Measurements from ENCODE around the gene METTL21C. TPM values are rescaled to one million over a fixed set of nuclear protein-coding genes. Genes with fewer than 3 reads are reported as not detected.

The METTL21C gene
- total and polyA plus RNA-seq, 5 donors from 2014 or later: not detected

GRCh38 chr13:102642029-102642428, 52.8 kb downstream of the METTL21C start:
- Histone ChIP-seq H3K4me1 (ENCODE audit: control insufficient read depth, insufficient read depth, low read length, poor library complexity, severe bottlenecking) (no peaks in the 10 kb centered on the region), H3K4me3 (ENCODE audit: low read depth, low read length) (no peak overlapping the region), H3K36me3 (ENCODE audit: control insufficient read depth, insufficient read depth, low read length) (peaks cover 97% of the 10 kb centered on the region), H3K27me3 (ENCODE audit: control insufficient read depth, insufficient read depth, low read length) (no peaks in the 10 kb centered on the region), H3K9me3 (ENCODE audit: control insufficient read depth in 2 of 2, low read length in 2 of 2) (no peaks in the 10 kb centered on the region), H3K27ac (ENCODE audit: insufficient read depth, low read length, poor library complexity, severe bottlenecking) (no peak overlapping the region)
- Mint-ChIP-seq H3K4me3 (no peak overlapping the region), H3K4me1 (peaks cover 3 to 7% (median 6%) of the 10 kb centered on the region in 4 donors), H3K27ac (peak overlapping the region in 1 of 3 donors; percentile 67), H3K9me3 (no peaks in the 10 kb centered on the region), H3K27me3 (no peaks in the 10 kb centered on the region), H3K36me3 (peaks cover 61% of the 10 kb centered on the region)
- ATAC-seq (ENCODE audit: low read depth in 2 of 2): no peak
- no peak for DNase-seq

- peaks cover 76% of the 10 kb centered on the region for H3K36me3 Mint-ChIP-seq
- Histone ChIP-seq H3K9me3 (ENCODE audit: control insufficient read depth in 2 of 2, low read length in 2 of 2) (no peaks in the 10 kb centered on the region), H3K27me3 (ENCODE audit: control insufficient read depth, insufficient read depth, low read length) (no peaks in the 10 kb centered on the region), H3K27ac (ENCODE audit: insufficient read depth, low read length, poor library complexity, severe bottlenecking) (no peak overlapping the region), H3K36me3 (ENCODE audit: control insufficient read depth, insufficient read depth, low read length) (peaks cover 96% of the 10 kb centered on the region), H3K4me3 (ENCODE audit: low read depth, low read length) (no peak overlapping the region), H3K4me1 (ENCODE audit: control insufficient read depth, insufficient read depth, low read length, poor library complexity, severe bottlenecking) (no peaks in the 10 kb centered on the region)
- no peaks in the 10 kb centered on the region for H3K9me3 Mint-ChIP-seq
- H3K4me3 Mint-ChIP-seq: no peak overlapping the region
- no peaks in the 10 kb centered on the region for H3K27me3 Mint-ChIP-seq
- H3K4me1 Mint-ChIP-seq: peaks cover 3 to 13% (median 5%) of the 10 kb centered on the region in 4 donors
- H3K27ac Mint-ChIP-seq: peak overlapping the region in 1 of 3 donors; percentile 79
- DNase-seq (no peak), ATAC-seq (ENCODE audit: low read depth in 2 of 2) (no peak)
Observed at GRCh38 chr13:102638741-102639140, 56.1 kb downstream of the METTL21C start.

Other genes with a start within 250 kb of the METTL21C start
- gene TPP2, start 98.1 kb downstream of the METTL21C start, total RNA-seq: 128 TPM
- 10 to 100 TPM; 59.1 to 75.8 (median 67.6) TPM for gene TPP2, start 98.1 kb downstream of the METTL21C start, polyA plus RNA-seq
- 8.4 TPM for gene TEX30, start 78.7 kb upstream of the METTL21C start, total RNA-seq
- gene TEX30, start 78.7 kb upstream of the METTL21C start, polyA plus RNA-seq: 10 to 100 TPM; 17.5 to 29.5 (median 26.0) TPM
- 0.64 TPM for gene POGLUT2, start 103.9 kb upstream of the METTL21C start, total RNA-seq
- gene POGLUT2, start 103.9 kb upstream of the METTL21C start, polyA plus RNA-seq: 1 to 10 TPM in 2 of 4 donors, under 1 TPM in 2; 0.20 to 1.2 (median 1.0) TPM
- 8.4 TPM for gene BIVM, start 104.1 kb upstream of the METTL21C start, total RNA-seq
- 1 to 10 TPM; 6.1 to 8.1 (median 7.6) TPM for gene BIVM, start 104.1 kb upstream of the METTL21C start, polyA plus RNA-seq
- gene ERCC5, start 151.0 kb upstream of the METTL21C start, total RNA-seq: 104 TPM
- gene ERCC5, start 151.0 kb upstream of the METTL21C start, polyA plus RNA-seq: 10 to 100 TPM; 44.3 to 55.6 (median 49.0) TPM

All from CD4-positive, CD25-positive, alpha-beta regulatory T cell (primary cell).